Fibroblast of peridontal ligament (primary cell): Measurements from ENCODE around the gene OR8D4.
"Not testable (repeated sequence)": the region's sequence is repeated elsewhere in the genome, so short reads cannot be mapped to it uniquely, and the experiment has no call there.

Experiments used
- DNase-seq: peaks from one replicate; pipeline ENCODE4 v3.0.0-alpha.2; 2010; ENCODE audit errors: extremely low read depth

OR8D4 gene

DNA sequence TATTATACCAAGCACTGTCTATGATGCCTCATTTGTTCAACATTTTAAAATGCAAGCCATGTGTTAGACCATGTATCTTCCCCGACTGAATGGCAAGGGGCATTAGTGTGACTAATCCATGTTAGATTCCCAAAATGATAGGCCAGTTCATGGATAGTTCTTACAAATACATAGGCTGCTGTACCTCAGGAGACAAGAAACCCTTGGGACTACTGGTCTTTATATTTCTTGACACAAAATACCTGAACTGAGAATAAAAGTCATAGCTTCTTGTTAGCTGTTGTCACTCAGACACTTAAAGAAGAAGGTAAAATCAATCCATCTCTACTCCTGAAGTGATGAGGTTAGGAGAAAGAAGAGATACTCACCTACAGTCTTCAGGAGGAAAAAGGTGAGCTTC is at the start of gene OR8D4:
Gene OR8D4 (plus strand): TSS at position 301 of the 400 bp plus-strand sequence. CDS start 4,265 bp downstream, outside the sequence.
- DNase-seq, result no peak

DNA sequence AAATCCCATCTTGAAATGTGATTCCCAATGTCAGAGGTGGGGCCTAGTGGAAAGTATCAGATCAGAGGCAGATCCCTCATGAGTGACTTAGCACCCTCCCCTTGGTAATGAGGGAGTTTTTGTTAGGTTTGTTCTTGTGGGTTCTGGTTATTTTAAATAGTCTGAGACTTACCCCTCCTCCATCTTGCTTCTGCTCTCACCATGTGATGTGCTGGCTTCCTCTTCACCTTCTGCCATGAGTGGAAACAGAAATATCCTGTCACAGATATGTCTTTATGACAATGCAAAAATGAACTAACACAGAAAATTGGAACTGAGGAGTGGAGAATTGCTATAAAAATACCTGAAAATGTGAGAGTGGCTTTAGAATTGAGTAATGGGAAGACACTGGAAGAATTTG is 49.6 kb upstream of the OR8D4 start:
- no peak for DNase-seq

DNA sequence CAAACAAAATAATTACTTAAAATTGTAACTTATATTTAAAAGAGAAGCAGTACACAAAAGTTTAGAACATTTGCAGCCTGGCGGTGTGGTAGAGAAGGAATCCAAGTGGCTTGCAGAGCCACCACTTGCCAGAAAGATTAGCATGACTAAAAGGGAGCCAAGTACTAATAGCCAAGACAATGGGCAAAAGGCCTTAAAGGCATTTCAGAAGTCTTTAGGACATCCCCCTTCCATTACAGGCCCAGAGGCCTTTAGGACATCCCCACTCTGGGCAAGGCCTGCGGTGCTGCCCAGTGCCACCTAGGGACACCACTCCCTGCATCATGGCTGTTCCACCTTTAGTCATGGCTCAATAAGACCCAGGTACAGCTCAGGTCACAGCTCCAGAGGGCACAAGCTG is 48.9 kb upstream of the OR8D4 start:
- no peak for DNase-seq

DNA sequence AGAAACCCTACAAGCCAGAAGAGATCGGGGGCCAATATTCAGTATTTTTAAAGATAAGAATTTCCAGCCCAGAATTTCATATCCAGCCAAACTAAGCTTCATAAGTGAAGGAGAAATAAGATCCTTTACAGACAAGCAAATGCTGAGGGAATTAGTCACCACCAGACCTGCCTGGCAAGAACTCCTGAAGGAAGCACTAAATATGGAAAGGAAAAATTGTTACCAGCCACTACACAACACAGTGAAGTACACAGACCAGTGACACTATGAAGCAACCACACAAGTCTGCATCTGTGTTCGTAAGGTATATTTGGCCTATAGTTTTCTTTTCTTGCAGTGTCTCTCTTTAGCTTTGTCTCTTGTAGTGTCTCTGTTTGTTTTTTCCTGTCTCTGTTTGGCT is 45.5 kb upstream of the OR8D4 start:
- no peak for DNase-seq

DNA sequence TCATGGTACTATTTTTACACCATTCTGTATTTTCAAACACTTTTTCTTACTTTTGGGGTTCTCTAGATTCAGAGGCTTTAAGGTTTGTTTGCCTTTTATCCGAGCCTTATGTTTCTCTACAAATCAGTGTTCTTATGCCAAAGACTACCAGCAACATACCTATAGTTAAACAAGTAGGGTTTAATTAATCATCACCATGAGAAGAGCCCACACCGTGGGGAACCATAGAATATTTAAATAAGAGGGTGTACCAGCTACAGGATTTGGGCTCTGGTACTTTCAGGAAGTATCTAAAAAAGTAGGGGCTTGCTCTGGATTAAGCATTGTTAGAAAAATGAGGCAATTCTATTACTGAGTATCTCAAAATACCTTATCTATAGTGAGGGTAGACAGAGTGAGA is 42.2 kb upstream of the OR8D4 start:
- DNase-seq, result no peak

DNA sequence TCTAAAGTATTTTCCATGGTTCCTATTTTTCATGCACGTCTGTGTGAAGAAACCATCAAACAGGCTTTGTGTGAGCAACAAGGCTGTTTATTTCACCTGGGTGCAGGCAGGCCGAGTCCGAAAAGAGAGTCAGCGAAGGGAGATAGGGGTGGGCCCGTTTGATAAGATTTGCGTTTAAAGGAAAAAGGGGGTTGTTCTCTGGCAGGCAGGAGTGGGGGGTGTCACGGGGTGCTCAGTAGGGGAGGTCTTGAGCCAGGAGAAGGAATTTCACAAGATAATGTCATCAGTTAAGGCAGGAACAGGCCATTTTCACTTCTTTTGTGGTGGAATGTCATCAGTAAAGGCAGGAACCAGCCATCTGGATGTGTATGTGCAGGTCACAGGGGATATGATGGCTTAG is 36.7 kb upstream of the OR8D4 start:
- not testable (repeated sequence) for DNase-seq

DNA sequence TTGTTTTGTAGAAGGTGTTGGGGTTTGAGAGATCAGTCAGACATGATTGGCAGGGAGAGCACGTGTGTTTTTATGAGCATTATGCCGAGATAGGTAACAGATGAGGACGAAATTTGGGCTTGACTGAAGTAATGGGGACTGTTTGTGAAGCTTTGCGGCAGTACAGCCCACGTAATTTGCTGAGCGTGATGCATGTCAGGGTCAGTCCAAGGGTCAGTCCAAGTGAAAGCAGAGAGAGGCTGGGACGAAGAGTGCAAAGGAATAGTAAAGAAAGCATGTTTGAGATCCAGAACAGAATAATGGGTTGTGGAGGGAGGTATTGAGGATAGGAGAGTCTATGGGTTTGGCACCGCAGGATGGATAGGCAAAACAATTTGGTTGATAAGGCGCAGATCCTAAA is 34.2 kb upstream of the OR8D4 start:
- not testable (repeated sequence) for DNase-seq

DNA sequence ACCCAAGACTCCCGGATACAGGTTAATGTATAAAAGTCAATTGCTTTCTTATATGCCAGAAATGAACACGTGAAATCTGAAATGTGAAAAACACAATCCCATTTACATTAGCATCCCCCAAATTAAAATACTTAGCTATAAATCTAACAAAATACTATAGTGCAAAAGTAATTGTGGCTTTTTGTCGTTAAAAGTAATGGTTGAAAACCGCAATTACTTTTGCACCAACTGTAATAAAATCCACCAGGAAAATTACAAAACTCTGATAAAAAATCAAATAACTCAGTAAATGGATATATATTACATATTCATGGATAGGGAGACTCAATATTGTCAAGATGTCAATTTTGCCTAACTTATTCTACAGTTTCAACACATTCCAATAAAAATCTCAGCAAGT is 21.1 kb upstream of the OR8D4 start:
- DNase-seq, result no peak

DNA sequence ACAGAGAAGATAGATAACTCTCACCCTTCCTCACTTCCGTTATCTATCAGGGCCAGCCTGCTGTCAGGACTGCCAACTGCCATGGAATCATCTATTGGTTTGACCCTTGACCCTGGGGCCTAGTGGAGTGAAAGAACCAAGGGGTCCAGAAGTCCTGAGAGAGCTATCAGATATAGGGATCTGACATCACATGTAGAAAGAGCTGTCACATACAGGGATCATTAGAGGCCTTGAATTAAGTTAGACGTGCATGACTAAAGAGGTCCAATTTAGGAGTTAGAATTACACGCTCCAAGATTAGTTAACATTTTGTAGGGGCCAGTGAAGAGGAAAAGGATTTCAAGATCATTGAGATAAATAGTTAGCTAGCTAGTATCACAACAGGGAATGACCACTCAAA is 16.4 kb upstream of the OR8D4 start, which contains the start of gene TMEM225:
Gene TMEM225 (minus strand): TSS at position 101 of the 400 bp plus-strand sequence. CDS start 245 bp downstream, outside the sequence.
- no peak for DNase-seq

DNA sequence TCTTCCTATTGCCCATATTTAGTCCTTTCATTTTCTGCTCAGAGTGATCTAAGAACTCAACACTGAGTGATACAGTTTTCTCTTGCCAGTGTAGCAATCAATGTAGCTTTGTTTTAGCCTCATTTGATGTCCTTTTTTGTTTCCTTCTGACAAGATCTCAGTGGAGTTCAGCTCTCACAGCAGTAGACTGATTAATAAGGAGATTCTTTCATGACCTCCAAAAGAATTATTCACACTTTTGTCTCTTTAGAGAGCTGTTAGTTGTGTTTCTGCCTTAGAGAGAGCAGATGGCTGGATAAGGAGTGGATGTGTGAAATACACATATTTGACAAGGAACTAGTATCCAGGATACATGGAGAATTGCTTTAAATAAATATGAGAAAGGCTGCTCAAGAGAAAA is 9.9 kb upstream of the OR8D4 start:
- no peak for DNase-seq

DNA sequence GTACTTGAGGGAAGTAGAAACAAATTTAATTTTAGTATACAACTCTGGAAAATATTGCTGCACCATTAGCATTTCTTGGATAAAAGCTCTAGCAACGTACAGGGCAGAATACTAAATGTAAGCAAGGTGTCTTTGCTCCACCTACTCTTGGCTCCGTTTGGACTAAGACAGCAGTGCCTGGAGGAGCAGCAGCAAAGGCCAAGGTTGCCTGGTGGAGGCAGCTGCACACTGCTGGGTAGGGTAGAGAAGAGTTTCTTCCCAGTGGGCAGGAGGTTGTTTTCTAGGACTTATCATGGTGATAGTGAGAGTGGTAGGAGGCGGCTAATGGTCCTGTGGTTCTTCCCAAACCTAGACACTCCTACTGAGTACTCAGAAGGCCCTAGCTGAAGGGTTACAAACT is 2.2 kb upstream of the OR8D4 start:
- no peak for DNase-seq

DNA sequence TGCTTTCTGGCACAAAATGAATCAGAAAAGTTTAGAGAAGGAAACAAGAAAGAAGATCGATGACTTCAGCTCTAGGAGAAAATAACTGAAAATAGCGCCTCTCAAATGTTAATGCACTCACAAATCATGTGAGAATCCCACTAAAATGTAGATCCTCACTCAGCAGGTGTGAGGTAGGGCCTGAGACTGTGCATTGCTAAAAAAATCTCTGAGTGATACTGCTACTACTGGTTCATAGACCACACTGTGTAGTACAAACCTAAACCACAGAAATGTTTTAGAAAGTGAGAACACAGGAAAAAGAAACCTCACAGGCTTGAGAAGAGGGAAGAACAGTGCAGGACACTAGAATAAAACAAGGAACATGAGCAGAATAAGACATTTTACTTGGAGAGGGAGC is 2.0 kb downstream of the OR8D4 start:
- DNase-seq, result no peak

DNA sequence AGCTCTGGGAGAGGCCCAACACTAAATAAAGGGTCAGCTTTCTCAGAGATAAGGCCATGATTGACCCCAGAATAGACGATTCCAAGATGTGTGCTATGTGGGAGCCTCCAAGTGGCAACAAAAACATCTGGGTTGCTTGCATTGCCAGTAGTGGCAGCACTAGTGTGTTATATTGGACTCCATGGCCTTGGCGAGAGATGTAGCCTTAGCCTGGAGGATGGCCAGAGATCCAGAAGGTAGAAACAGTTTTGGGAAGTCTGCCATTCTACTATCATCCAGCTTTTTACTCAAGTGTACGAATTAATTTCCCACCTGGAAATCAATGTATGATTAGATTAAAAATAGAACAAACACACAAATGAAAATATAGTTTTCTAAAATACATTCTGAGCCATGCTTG is 3.0 kb downstream of the OR8D4 start:
- no peak for DNase-seq

DNA sequence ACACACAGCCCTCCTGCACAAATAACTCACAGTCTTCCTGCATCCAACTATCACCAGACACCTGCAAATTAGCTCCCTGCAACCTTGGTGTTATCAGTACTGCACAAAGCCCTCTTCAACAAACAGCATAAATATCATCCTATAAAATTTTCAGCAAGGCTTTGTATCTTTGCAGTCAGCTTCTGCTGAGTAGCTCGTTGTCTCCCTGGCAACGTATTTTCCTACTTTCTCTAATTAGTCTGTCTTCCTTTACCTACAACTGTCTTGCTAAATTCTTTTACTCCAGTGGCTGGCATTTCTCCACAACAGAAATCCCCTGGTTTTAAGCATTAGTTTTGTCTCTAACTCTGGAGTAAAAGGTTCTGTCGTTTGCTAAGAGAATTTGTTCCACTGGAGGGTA is 3.9 kb downstream of the OR8D4 start:
- no peak for DNase-seq

DNA sequence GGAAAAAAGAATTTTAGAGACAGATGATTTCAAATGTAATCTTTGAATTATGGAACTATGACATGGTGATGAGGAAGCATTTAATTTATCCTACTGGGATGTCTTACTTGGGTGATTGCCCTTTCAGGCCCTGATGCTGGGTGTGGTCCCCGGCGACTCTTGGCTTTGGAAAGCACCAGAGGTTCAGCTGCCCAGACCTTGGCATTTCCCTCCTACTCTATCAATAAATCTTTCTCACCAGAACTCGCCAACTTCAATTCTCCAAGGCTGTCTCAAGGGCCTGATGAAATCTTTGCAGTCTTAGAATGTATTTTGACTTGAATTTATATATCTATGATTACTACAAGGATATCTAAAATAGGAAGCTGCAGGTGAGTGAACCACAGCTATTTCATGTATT is 19.0 kb downstream of the OR8D4 start:
- DNase-seq, result no peak

DNA sequence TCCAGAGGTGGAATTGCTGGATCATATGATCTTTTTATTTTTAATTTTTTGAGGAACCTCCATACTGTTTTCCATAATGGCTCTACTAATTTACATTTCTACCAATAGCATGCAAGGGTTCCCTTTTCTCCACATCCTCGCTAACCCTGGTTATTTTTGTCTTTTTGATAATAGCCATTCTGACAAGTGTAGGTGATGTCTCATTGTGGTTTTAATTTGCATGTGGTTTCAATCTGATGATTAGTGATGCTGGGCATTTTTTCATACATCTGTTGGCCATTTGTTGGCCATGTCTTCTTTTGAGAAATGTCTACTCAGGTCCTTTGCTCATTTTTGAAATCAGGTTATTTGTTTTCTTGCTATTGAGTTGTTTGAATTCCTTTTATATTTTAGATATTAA is 22.1 kb downstream of the OR8D4 start:
- DNase-seq, result no peak

DNA sequence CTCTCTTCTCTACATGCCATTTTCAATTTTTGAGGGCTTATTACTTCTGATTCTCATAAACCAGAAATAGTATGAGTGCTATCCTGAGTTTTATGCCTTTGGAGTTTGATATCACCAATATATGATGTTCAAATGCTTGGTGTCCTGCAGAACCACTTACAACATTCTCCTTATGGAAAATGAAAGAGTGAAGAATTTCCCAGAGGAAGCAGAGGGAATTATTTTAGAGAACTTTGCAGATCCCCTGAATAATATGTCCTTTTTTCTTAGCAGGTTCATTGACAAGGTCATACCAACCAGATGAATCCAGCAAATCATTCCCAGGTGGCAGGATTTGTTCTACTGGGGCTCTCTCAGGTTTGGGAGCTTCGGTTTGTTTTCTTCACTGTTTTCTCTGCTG is 37.4 kb downstream of the OR8D4 start, which contains the start of gene OR4D5:
Gene OR4D5 (plus strand): TSS at position 301 of the 400 bp plus-strand sequence. CDS start 0 bp downstream, at position 301.
- DNase-seq, result no peak

DNA sequence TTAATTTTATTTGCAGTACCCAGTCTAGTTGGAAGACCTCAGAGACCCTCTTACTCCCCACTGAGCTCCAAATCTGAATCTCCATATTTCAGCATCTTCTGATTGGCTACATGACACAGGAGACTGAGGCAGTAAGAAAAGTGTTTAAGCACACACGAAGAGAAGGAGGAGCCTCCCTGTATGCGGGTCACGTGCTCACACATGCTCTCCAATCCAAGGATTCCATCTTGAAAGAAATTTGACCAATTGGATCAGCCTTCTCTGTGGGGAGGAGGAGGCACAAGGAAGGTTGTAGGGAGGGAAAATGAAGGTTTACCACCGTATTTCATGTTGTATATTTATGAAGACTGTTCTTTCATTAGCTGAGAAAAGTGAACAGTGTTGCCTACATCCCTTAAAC is 40.4 kb downstream of the OR8D4 start:
- DNase-seq, result no peak

DNA sequence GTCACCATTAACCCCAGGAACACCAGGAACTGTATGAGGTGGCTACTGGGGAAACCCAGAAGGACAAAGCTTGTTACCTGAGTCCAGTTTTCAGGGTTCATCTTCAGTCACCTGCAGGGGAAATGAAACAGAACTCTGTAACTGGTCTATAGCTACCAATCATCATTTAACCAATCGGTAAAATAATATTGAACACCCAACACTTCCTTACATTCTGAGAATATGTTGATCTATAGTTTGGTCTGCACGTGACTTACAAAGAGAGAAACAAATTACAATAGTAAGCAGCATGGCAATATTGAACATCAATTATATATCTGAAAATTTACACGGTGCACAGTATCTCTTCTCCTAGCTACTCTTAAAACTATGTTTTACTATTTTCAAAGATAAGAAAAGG is 41.8 kb downstream of the OR8D4 start, which contains the start of gene OR6T1:
Gene OR6T1 (minus strand): TSS at position 101 of the 400 bp plus-strand sequence. CDS start 0 bp downstream, at position 101.
- DNase-seq, result no peak

DNA sequence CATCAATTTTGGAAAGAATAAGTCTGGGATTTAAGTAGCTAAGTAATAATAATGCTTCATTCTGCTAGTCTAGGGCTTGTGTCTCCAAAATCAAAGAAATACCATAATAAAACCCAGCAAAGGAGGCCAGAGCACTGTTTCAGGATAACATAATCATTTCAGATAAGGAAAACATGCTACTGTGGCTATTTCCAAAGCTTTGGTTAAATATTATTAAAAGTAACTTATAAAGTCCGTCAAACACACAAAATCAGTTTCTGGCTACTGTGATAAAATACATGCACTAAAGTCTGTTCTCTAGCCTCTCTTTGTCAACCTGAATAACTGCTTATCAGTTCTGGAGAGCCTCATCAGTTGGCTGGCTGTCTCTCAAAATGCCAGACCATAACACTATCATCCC is 43.2 kb downstream of the OR8D4 start:
- DNase-seq, result no peak

DNA sequence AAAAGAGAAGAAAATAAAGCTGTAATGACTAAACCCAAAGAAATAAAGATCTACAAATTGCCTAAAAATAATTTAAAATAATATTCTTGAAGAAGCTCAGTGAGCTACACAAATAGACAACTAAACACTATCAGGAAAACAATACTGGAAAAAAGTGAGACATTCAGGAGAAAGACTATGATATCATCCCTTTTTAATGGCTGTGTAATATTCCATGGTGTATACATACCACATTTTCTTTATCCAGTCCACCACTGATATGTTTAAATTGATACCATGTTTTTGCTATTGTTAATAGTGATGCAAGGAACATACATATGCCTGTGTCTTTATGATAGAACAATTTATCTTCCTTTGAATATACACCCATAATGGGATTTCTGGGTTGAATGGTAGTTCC is 54.8 kb downstream of the OR8D4 start:
- no peak for DNase-seq
